ENCODE measurements around the gene TUBAL3.
"Not testable (repeated sequence)": the region's sequence is repeated elsewhere in the genome, so short reads cannot be mapped to it uniquely, and the experiment has no call there.

TUBAL3 gene

GRCh38 chr10:5416981-5417380, 12.4 kb upstream of the TUBAL3 start:
- no peaks in the 10 kb centered on the region for H3K4me1 ChIP-seq (ENCODE audit: control insufficient read depth, insufficient read depth, low read length)
- no peaks in the 10 kb centered on the region for H3K36me3 ChIP-seq (ENCODE audit: control insufficient read depth, insufficient read depth, low read length)
- H3K9ac ChIP-seq (ENCODE audit: low read length) = no peak overlapping the region
- no peak overlapping the region for H3K4me3 ChIP-seq (ENCODE audit: low read length)
- no peaks in the 10 kb centered on the region for H3K27me3 ChIP-seq (ENCODE audit: control insufficient read depth, insufficient read depth, low read length)
- H3K27ac ChIP-seq (ENCODE audit: low read depth, low read length) = no peak overlapping the region

- H3K27me3 ChIP-seq (ENCODE audit: control insufficient read depth, insufficient read depth, low read length) = no peaks in the 10 kb centered on the region
- no peak overlapping the region for H3K9ac ChIP-seq (ENCODE audit: low read length)
- no peaks in the 10 kb centered on the region for H3K36me3 ChIP-seq (ENCODE audit: control insufficient read depth, insufficient read depth, low read length)
- H3K4me1 ChIP-seq (ENCODE audit: control insufficient read depth, insufficient read depth, low read length) = no peaks in the 10 kb centered on the region
- H3K4me3 ChIP-seq (ENCODE audit: low read length) = peak overlapping the region; percentile 73
- H3K27ac ChIP-seq (ENCODE audit: low read depth, low read length) = peak overlapping the region; percentile 37
These were observed 8.6 kb upstream of the TUBAL3 start for GRCh38 chr10:5413012-5413938.

- Histone ChIP-seq H3K4me1 (ENCODE audit: control insufficient read depth, insufficient read depth, low read length) (no peaks in the 10 kb centered on the region), H3K36me3 (ENCODE audit: control insufficient read depth, insufficient read depth, low read length) (no peaks in the 10 kb centered on the region), H3K27me3 (ENCODE audit: control insufficient read depth, insufficient read depth, low read length) (no peaks in the 10 kb centered on the region), H3K27ac (ENCODE audit: low read depth, low read length) (peak within 1 kb of the TSS; percentile 53), H3K9ac (ENCODE audit: low read length) (no peak within 1 kb of the TSS), H3K4me3 (ENCODE audit: low read length) (peak within 1 kb of the TSS; percentile 73)
These were observed 7.8 kb upstream of the TUBAL3 start, which contains the start of gene NET1 for GRCh38 chr10:5412277-5412941. Gene NET1, plus strand, starts transcription at chr10:5412557. Its CDS starts 136 bp downstream, at chr10:5412693.

GRCh38 chr10:5411941-5412276, 7.3 kb upstream of the TUBAL3 start:
- Histone ChIP-seq H3K36me3 (ENCODE audit: control insufficient read depth, insufficient read depth, low read length) (no peaks in the 10 kb centered on the region), H3K27me3 (ENCODE audit: control insufficient read depth, insufficient read depth, low read length) (no peaks in the 10 kb centered on the region), H3K4me1 (ENCODE audit: control insufficient read depth, insufficient read depth, low read length) (no peaks in the 10 kb centered on the region), H3K4me3 (ENCODE audit: low read length) (peak overlapping the region; percentile 71), H3K27ac (ENCODE audit: low read depth, low read length) (no peak overlapping the region), H3K9ac (ENCODE audit: low read length) (no peak overlapping the region)

- H3K4me1 ChIP-seq (ENCODE audit: control insufficient read depth, insufficient read depth, low read length); H3K27me3 ChIP-seq (ENCODE audit: control insufficient read depth, insufficient read depth, low read length); H3K4me3 ChIP-seq (ENCODE audit: low read length); H3K27ac ChIP-seq (ENCODE audit: low read depth, low read length); H3K36me3 ChIP-seq (ENCODE audit: control insufficient read depth, insufficient read depth, low read length); H3K9ac ChIP-seq (ENCODE audit: low read length): not testable (repeated sequence)
These were observed 6.2 kb upstream of the TUBAL3 start for GRCh38 chr10:5410787-5411186.

- Histone ChIP-seq H3K9ac (ENCODE audit: low read length) (no peak overlapping the region), H3K4me3 (ENCODE audit: low read length) (no peak overlapping the region), H3K27ac (ENCODE audit: low read depth, low read length) (no peak overlapping the region), H3K36me3 (ENCODE audit: control insufficient read depth, insufficient read depth, low read length) (no peaks in the 10 kb centered on the region), H3K27me3 (ENCODE audit: control insufficient read depth, insufficient read depth, low read length) (no peaks in the 10 kb centered on the region), H3K4me1 (ENCODE audit: control insufficient read depth, insufficient read depth, low read length) (no peaks in the 10 kb centered on the region)
These were observed 2.3 kb upstream of the TUBAL3 start for GRCh38 chr10:5406918-5407317.

- Histone ChIP-seq H3K27ac (ENCODE audit: low read depth, low read length) (no peak overlapping the region), H3K4me3 (ENCODE audit: low read length) (no peak overlapping the region)
These were observed 1.8 kb downstream of the TUBAL3 start for GRCh38 chr10:5402798-5403197.

GRCh38 chr10:5400468-5401240, 4.0 kb downstream of the TUBAL3 start:
- Histone ChIP-seq H3K27me3 (ENCODE audit: control insufficient read depth, insufficient read depth, low read length) (no peaks in the 10 kb centered on the region), H3K4me3 (ENCODE audit: low read length) (no peak overlapping the region), H3K4me1 (ENCODE audit: control insufficient read depth, insufficient read depth, low read length) (no peaks in the 10 kb centered on the region), H3K36me3 (ENCODE audit: control insufficient read depth, insufficient read depth, low read length) (no peaks in the 10 kb centered on the region), H3K9ac (ENCODE audit: low read length) (no peak overlapping the region), H3K27ac (ENCODE audit: low read depth, low read length) (no peak overlapping the region)

More at GRCh38 chr10:5402798-5403197, 1.8 kb downstream of the TUBAL3 start:
- H3K36me3 ChIP-seq (ENCODE audit: control insufficient read depth, insufficient read depth, low read length) = no peaks in the 10 kb centered on the region
- H3K9ac ChIP-seq (ENCODE audit: low read length) = no peak overlapping the region
- H3K4me1 ChIP-seq (ENCODE audit: control insufficient read depth, insufficient read depth, low read length) = no peaks in the 10 kb centered on the region
- no peaks in the 10 kb centered on the region for H3K27me3 ChIP-seq (ENCODE audit: control insufficient read depth, insufficient read depth, low read length)

GRCh38 chr10:5399332-5399731, 5.3 kb downstream of the TUBAL3 start:
- Histone ChIP-seq H3K27me3 (ENCODE audit: control insufficient read depth, insufficient read depth, low read length) (no peaks in the 10 kb centered on the region), H3K4me3 (ENCODE audit: low read length) (no peak overlapping the region), H3K36me3 (ENCODE audit: control insufficient read depth, insufficient read depth, low read length) (no peaks in the 10 kb centered on the region), H3K27ac (ENCODE audit: low read depth, low read length) (no peak overlapping the region), H3K4me1 (ENCODE audit: control insufficient read depth, insufficient read depth, low read length) (no peaks in the 10 kb centered on the region), H3K9ac (ENCODE audit: low read length) (no peak overlapping the region)

GRCh38 chr10:5396556-5397300, 7.9 kb downstream of the TUBAL3 start:
- H3K27me3 ChIP-seq (ENCODE audit: control insufficient read depth, insufficient read depth, low read length) = no peaks in the 10 kb centered on the region
- no peak overlapping the region for H3K27ac ChIP-seq (ENCODE audit: low read depth, low read length)
- H3K9ac ChIP-seq (ENCODE audit: low read length) = no peak overlapping the region
- no peaks in the 10 kb centered on the region for H3K4me1 ChIP-seq (ENCODE audit: control insufficient read depth, insufficient read depth, low read length)
- H3K4me3 ChIP-seq (ENCODE audit: low read length) = no peak overlapping the region
- no peaks in the 10 kb centered on the region for H3K36me3 ChIP-seq (ENCODE audit: control insufficient read depth, insufficient read depth, low read length)

GRCh38 chr10:5395168-5395567, 9.5 kb downstream of the TUBAL3 start:
- no peak overlapping the region for H3K4me3 ChIP-seq (ENCODE audit: low read length)
- no peaks in the 10 kb centered on the region for H3K27me3 ChIP-seq (ENCODE audit: control insufficient read depth, insufficient read depth, low read length)
- H3K36me3 ChIP-seq (ENCODE audit: control insufficient read depth, insufficient read depth, low read length) = no peaks in the 10 kb centered on the region
- no peaks in the 10 kb centered on the region for H3K4me1 ChIP-seq (ENCODE audit: control insufficient read depth, insufficient read depth, low read length)
- H3K27ac ChIP-seq (ENCODE audit: low read depth, low read length) = no peak overlapping the region
- H3K9ac ChIP-seq (ENCODE audit: low read length) = no peak overlapping the region

- Histone ChIP-seq H3K4me3 (ENCODE audit: low read length) (no peak overlapping the region), H3K27me3 (ENCODE audit: control insufficient read depth, insufficient read depth, low read length) (no peaks in the 10 kb centered on the region), H3K4me1 (ENCODE audit: control insufficient read depth, insufficient read depth, low read length) (no peaks in the 10 kb centered on the region), H3K36me3 (ENCODE audit: control insufficient read depth, insufficient read depth, low read length) (no peaks in the 10 kb centered on the region), H3K9ac (ENCODE audit: low read length) (no peak overlapping the region), H3K27ac (ENCODE audit: low read depth, low read length) (no peak overlapping the region)
These were observed 11.1 kb downstream of the TUBAL3 start for GRCh38 chr10:5393529-5393928.

All from rectal smooth muscle tissue (tissue), 1 donor.